Thyroid gland (tissue), 4 donors: ENCODE data around the gene SEMA3A. TPM values are rescaled to one million over a fixed set of nuclear protein-coding genes. Genes with fewer than 3 reads are reported as not detected.
"Not testable (repeated sequence)": the region's sequence is repeated elsewhere in the genome, so short reads cannot be mapped to it uniquely, and the experiment has no call there.

Experiments used
- DNase-seq, 2 donors: peaks; one replicate each; pipeline ENCODE4 v3.0.0-alpha.2; 2019
- H3K27ac ChIP-seq, 3 donors: fragments of 200-600 bp; sonication (generic); 1 replicate in 2 of 3; 2 replicates in 1 of 3; pipeline ENCODE4 v1.5.1; 2016 to 2019; ENCODE audit warnings: mild to moderate bottlenecking in 1 of 3, moderate library complexity in 1 of 3
- H3K27me3 ChIP-seq: fragments of 200-600 bp; sonication (generic); one replicate; pipeline ENCODE4 v1.5.1; 2019
- H3K36me3 ChIP-seq, 2 donors: fragments of 200-600 bp; sonication (generic); one replicate each; pipeline ENCODE4 v1.5.1; 2016 to 2019
- H3K4me1 ChIP-seq, 2 donors: fragments of 200-600 bp; sonication (generic); one replicate each; pipeline ENCODE4 v1.5.1; 2017 to 2019
- H3K4me3 ChIP-seq, 3 donors: fragments of 200-600 bp; sonication (generic); replicated peaks in 1 of 3; 1 replicate in 2 of 3; 2 replicates in 1 of 3; pipeline ENCODE4 v1.5.1; 2016; ENCODE audit warnings: mild to moderate bottlenecking in 1 of 3
- H3K9me3 ChIP-seq: fragments of 200-600 bp; sonication (generic); one replicate; pipeline ENCODE4 v1.5.1; 2017
- CTCF ChIP-seq, 6 experiments: fragments of 200-600 bp in 3 of 6; fragments of 450-650 bp in 3 of 6; sonication (generic) in 3 of 6; IDR thresholded peaks; one replicate each; pipeline ENCODE4 v1.5.1; 2016 to 2019; ENCODE audit warnings: antibody characterized with exemption in 6 of 6, mild to moderate bottlenecking in 2 of 6, inconsistent platforms in 1 of 6, moderate library complexity in 1 of 6
- POLR2A ChIP-seq, 2 donors: fragments of 450-650 bp; IDR thresholded peaks; one replicate each; pipeline ENCODE4 v1.6.1; 2017; ENCODE audit warnings: antibody characterized with exemption in 2 of 2, mild to moderate bottlenecking in 2 of 2, moderate library complexity in 1 of 2
- WGBS, 2 donors: methylation state at CpG; one replicate each; pipeline ENCODE4 v1.1.5; 2017; 5-methylcytosine and 5-hydroxymethylcytosine counted together
- intact Hi-C: fragments of 100-400 bp; cut with DNase I; formaldehyde crosslinking; loops from one replicate; pipeline ENCODE4 v1.15.1; 2023
- total RNA-seq, 4 donors: library from RNA; depleted of rRNA; stranded (reverse); fragments of >200 nt; gene quantifications; one replicate each; pipeline ENCODE4 v1.2.3, GENCODE V29; 2016

SEMA3A gene
- total RNA-seq, 4 donors from 2014 or later, result 6.5 to 18.0 (median 13.0) TPM

DNA sequence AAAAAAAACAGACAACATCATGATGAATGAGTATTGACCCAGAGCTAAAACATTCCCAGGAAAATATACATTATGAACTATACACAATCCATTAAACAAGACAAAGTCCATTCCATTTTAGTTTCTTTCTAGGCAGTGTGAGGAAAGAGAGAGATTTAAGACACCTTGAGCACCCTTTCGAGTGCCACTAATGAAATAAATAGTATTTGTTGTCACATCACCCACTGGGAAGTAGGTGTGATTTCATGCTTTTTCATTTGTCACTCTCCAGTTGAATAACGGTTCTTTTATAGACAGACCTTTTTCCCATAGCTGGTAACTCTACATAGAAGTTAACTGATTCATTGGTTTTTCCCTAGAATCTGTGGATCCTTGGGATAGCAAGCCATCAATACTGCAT is 29.9 kb upstream of the SEMA3A start:
- no peaks in the 10 kb centered on the region for H3K4me1 ChIP-seq
- H3K36me3 ChIP-seq, result no peaks in the 10 kb centered on the region
- H3K9me3 ChIP-seq, result no peaks in the 10 kb centered on the region
- no peak overlapping the region for H3K27ac ChIP-seq
- H3K4me3 ChIP-seq, result no peak overlapping the region
- DNase-seq, result no peak
- H3K27me3 ChIP-seq, result no peaks in the 10 kb centered on the region
- intact Hi-C loops, result no loop called here
- TF ChIP-seq POLR2A (IDR thresholded peaks at IDR 0.05) (no peak), CTCF (IDR thresholded peaks at IDR 0.05) (no peak)
- WGBS, 2 donors, result 75 to 81% methylated on average over 2 of the region's 2 CpGs

DNA sequence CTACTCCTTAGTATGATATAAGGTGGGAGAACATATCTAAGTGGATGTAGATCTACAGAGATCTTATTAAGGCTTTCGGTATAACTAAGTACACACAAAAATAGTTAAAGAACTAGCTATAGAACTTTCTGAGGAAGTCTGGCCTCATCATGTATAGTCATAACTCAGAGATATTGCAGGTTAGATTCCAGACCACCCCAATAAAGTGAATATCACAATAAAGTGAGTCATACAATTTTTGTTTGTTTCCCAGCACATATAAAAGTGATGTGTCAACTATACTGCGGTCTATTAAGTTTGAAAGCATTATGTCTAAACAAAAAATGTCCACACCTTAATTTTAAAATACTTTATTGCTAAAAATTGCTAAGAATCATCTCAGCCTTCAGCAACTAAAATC is 24.7 kb upstream of the SEMA3A start:
- intact Hi-C loops, result no loop called here
- WGBS, 2 donors, result 92 to 95% methylated on average over 2 of the region's 2 CpGs
- H3K27me3 ChIP-seq, result no peaks in the 10 kb centered on the region

DNA sequence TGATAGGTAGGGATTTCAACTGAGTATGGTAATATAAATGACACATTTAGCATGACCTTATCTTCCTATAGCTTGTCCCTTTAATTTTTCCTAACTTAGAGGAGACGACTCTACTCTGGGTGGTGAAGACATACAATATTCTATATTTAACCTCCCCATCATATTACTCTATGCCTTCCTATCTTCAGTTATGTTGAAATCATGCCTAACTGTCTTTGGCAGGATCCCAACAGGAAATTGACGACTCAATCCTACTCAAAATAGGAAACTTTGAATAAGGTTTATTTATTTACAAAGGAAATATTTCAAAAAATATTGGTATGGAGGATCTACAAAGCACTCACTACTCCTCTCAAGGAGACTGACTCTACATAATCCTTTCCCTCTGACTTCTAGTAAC is 24.1 kb upstream of the SEMA3A start:
- intact Hi-C loops, result no loop called here
- no peaks in the 10 kb centered on the region for H3K27me3 ChIP-seq
- no peak overlapping the region for H3K4me3 ChIP-seq
- no peaks in the 10 kb centered on the region for H3K9me3 ChIP-seq
- WGBS, 2 donors, result 57 to 69% methylated on average over 2 of the region's 2 CpGs
- H3K4me1 ChIP-seq, result no peaks in the 10 kb centered on the region
- no peak overlapping the region for H3K27ac ChIP-seq
- DNase-seq, result no peak
- H3K36me3 ChIP-seq, result no peaks in the 10 kb centered on the region
- TF ChIP-seq CTCF (IDR thresholded peaks at IDR 0.05), result no peak
- TF ChIP-seq POLR2A (IDR thresholded peaks at IDR 0.05), result no peak

More for the DNA sequence above, 24.7 kb upstream of the SEMA3A start:
- TF ChIP-seq CTCF (IDR thresholded peaks at IDR 0.05) (no peak), POLR2A (IDR thresholded peaks at IDR 0.05) (no peak)
- Histone ChIP-seq H3K27ac (no peak overlapping the region), H3K4me1 (no peaks in the 10 kb centered on the region), H3K36me3 (no peaks in the 10 kb centered on the region), H3K9me3 (no peaks in the 10 kb centered on the region), H3K4me3 (no peak overlapping the region)
- no peak for DNase-seq

DNA sequence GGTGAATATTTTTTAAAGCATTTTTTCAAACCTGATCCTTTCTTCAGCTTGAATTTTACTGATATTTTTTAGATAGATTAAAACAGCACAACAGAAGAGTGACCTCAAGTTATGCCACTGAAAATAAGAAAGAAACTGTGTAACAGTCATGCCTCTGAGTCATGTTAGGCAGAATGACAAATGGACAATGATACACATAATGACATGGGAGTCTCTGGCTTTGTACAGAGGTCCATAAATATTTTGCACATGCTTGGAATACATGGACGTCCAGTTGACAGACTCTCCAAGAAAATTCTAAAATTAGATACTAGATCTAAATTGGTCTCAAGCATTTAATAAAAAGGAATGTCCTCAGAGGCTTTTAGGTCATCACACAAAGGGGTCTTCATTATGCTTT is 21.9 kb upstream of the SEMA3A start:
- TF ChIP-seq CTCF (IDR thresholded peaks at IDR 0.05) (no peak), POLR2A (IDR thresholded peaks at IDR 0.05) (no peak)
- Histone ChIP-seq H3K36me3 (no peaks in the 10 kb centered on the region), H3K4me3 (no peak overlapping the region), H3K4me1 (no peaks in the 10 kb centered on the region), H3K9me3 (no peaks in the 10 kb centered on the region), H3K27ac (no peak overlapping the region), H3K27me3 (no peaks in the 10 kb centered on the region)
- DNase-seq, result no peak
- intact Hi-C loops, result no loop called here
- WGBS, 2 donors, result 68 to 75% methylated on average over 1 of the region's 1 CpG

DNA sequence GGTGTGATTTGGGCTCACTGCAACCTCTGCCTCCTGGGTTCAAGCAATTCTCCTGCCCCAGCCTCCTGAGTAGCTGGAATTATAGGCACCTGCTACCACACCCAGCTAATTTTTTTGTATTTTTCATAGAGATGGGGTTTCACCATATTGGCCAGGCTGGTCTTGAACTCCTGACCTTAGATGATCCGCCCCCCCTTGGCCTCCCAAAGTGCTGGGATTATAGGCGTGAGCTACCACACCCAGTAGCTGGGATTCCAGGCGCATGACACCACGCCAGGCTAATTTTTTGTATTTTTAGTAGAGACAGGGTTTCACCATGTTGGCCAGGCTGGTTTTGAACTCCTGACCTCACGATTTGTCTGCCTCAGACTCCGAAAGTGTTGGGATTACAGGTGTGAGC is 20.2 kb upstream of the SEMA3A start:
- intact Hi-C loops, H3K27me3 ChIP-seq, H3K36me3 ChIP-seq, DNase-seq, H3K27ac ChIP-seq, H3K4me3 ChIP-seq, H3K9me3 ChIP-seq, H3K4me1 ChIP-seq: not testable (repeated sequence)
- WGBS, 2 donors, result 93 to 94% methylated on average over 6 of the region's 6 CpGs

GRCh38 chr7:84210301-84210700 is 15.7 kb upstream of the SEMA3A start:
- 91 to 97% methylated on average over 3 of the region's 3 CpGs for WGBS, 2 donors
- Histone ChIP-seq H3K27me3 (no peaks in the 10 kb centered on the region), H3K27ac (no peak overlapping the region), H3K4me1 (no peaks in the 10 kb centered on the region), H3K9me3 (no peaks in the 10 kb centered on the region), H3K4me3 (no peak overlapping the region), H3K36me3 (no peaks in the 10 kb centered on the region)
- TF ChIP-seq CTCF (IDR thresholded peaks at IDR 0.05) (no peak), POLR2A (IDR thresholded peaks at IDR 0.05) (no peak)
- intact Hi-C loops, result no loop called here
- no peak for DNase-seq
